ENCODE data around the gene ZEB2. TPM values are rescaled to one million over a fixed set of nuclear protein-coding genes. Genes with fewer than 3 reads are reported as not detected.

Gene ZEB2
- total and polyA plus RNA-seq, 2 donors (not counting 3 experiments of a cell fraction or from before 2014, with no cell fraction given), result 17.9 to 49.6 TPM

DNA sequence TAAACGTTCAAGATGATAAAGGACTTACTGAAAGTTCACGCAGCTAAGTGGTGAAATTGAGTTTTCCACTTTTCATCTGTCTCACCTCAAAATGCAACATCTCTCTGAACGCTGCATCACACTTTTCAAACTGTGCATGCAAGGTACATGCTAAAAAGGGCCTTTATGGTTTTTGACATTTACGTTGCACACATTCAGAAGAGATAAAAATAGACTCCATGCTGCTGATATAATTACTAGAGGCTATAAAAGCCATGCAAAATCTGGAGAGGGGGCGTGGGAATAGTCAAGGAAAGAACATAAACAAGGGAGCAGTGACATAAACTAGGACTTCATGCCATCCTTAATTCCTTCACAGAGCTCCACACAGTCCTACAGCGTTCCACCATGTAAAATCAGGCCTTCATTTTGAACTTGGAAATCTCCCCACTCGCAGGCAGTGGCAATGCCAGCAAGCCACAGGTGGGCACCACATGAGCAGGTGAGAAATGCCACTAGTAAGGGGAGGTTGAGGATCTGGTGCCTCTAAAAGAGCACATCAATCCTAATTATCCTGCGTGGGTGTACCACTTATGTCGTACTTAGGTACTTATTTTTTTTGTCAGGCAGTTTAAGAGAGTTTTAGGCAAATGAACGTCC is 71.4 kb downstream of the ZEB2 start:
- FAIRE-seq (no peak), DNase-seq (ENCODE audit: low read depth, low spot score) (no peak)
- POLR2A ChIA-PET, result no interaction called here
- no peak overlapping the region for H3K27ac ChIP-seq (ENCODE audit: insufficient read depth, low read depth, low read length)
- peaks cover 6% of the 10 kb centered on the region for H3K79me2 ChIP-seq (ENCODE audit: control insufficient read depth, insufficient read depth, low read length)
- H2AFZ ChIP-seq (ENCODE audit: low read depth, low read length), result no peak overlapping the region
- H3K4me1 ChIP-seq (ENCODE audit: control insufficient read depth, extremely low read depth, insufficient read depth, low read length), result peaks cover 26% of the 10 kb centered on the region
- H3K9me1 ChIP-seq (replicated peaks; ENCODE audit: control insufficient read depth, extremely low read depth, insufficient read depth, low read length), result no peaks in the 10 kb centered on the region
- intact Hi-C loops (cut with micrococcal nuclease), result no loop called here
- no peak overlapping the region for H3K4me3 ChIP-seq (replicated peaks in 1 of 3; ENCODE audit: insufficient read depth in 1 of 3, low read depth in 1 of 3, low read length in 3 of 3)
- dilution Hi-C loops (cut with MboI; ENCODE audit: extremely low pct_ligation_motif_present, low sequenced_read_pairs), result no loop called here
- TF ChIP-seq JUN (IDR thresholded peaks at IDR 0.05; ENCODE audit: borderline replicate concordance, insufficient read depth, insufficient read length, low read depth) (no peak), POLR2AphosphoS5 (IDR thresholded peaks at IDR 0.05; ENCODE audit: insufficient read depth, low read depth, low read length) (no peak), EZH2 (IDR thresholded peaks at IDR 0.05; ENCODE audit: borderline replicate concordance, low read depth, low read length, severe bottlenecking) (no peak), FOS (IDR thresholded peaks at IDR 0.05; ENCODE audit: borderline replicate concordance, insufficient read depth, low read length) (no peak), POLR2A (IDR thresholded peaks at IDR 0.05; ENCODE audit: low read depth, low read length) (no peak), MYC (IDR thresholded peaks at IDR 0.05; ENCODE audit: low read depth, low read length) (no peak), GATA2 (IDR thresholded peaks at IDR 0.05; ENCODE audit: insufficient read depth, insufficient read length, low read depth, low read length) (no peak)
- TF ChIP-seq, protein P1, sequence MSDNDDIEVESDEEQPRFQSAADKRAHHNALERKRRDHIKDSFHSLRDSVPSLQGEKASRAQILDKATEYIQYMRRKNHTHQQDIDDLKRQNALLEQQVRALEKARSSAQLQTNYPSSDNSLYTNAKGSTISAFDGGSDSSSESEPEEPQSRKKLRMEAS (IDR thresholded peaks at IDR 0.05; ENCODE audit: insufficient read depth, insufficient read length), result no peak
- TF ChIP-seq, protein P2, sequence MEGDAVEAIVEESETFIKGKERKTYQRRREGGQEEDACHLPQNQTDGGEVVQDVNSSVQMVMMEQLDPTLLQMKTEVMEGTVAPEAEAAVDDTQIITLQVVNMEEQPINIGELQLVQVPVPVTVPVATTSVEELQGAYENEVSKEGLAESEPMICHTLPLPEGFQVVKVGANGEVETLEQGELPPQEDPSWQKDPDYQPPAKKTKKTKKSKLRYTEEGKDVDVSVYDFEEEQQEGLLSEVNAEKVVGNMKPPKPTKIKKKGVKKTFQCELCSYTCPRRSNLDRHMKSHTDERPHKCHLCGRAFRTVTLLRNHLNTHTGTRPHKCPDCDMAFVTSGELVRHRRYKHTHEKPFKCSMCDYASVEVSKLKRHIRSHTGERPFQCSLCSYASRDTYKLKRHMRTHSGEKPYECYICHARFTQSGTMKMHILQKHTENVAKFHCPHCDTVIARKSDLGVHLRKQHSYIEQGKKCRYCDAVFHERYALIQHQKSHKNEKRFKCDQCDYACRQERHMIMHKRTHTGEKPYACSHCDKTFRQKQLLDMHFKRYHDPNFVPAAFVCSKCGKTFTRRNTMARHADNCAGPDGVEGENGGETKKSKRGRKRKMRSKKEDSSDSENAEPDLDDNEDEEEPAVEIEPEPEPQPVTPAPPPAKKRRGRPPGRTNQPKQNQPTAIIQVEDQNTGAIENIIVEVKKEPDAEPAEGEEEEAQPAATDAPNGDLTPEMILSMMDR (IDR thresholded peaks at IDR 0.05; ENCODE audit: extremely low read depth in 1 of 2, insufficient read depth in 1 of 2, low read depth in 1 of 2, low read length in 2 of 2), result no peak
- BruUV-seq (replicated peaks), result no TSS peak
- no peaks in the 10 kb centered on the region for H4K20me1 ChIP-seq (replicated peaks; ENCODE audit: control insufficient read depth, extremely low read depth, insufficient read depth, low read length)
- H3K9ac ChIP-seq (replicated peaks; ENCODE audit: extremely low read depth, insufficient read depth, low read length), result no peak overlapping the region
- no peak overlapping the region for H3K4me2 ChIP-seq (ENCODE audit: insufficient read depth, low read length)
- no peaks in the 10 kb centered on the region for H3K36me3 ChIP-seq (ENCODE audit: control insufficient read depth in 2 of 2, extremely low read depth in 1 of 2, insufficient read depth in 2 of 2, low read length in 2 of 2)
- CTCF ChIA-PET, result interaction anchor here (1.0 to 3.8 kb wide), 4 partner anchors 11 to 71 kb away, joined by 3 to 29 read pairs (median 4); partner anchors contain the start of gene ZEB2
- H3K9me3 ChIP-seq (replicated peaks; ENCODE audit: control insufficient read depth, insufficient read depth, low read length), result no peaks in the 10 kb centered on the region
- H3K27me3 ChIP-seq (ENCODE audit: control insufficient read depth in 2 of 2, insufficient read depth in 2 of 2, low read length in 2 of 2), result no peaks in the 10 kb centered on the region

Data from endothelial cell of umbilical vein (primary cell).